Measurements from ENCODE around the gene MORN5. TPM values are rescaled to one million over a fixed set of nuclear protein-coding genes. Genes with fewer than 3 reads are reported as not detected.
A peak's percentile ranks its signal among the peaks of the same experiment; 100 is the strongest.

Gene MORN5
- total and polyA plus RNA-seq, 8 donors, result 3.3 to 80.4 (median 13.6) TPM; not detected in 5

- H3K36me3 ChIP-seq, result no peaks in the 10 kb centered on the region
- peaks cover 27 to 100% (median 80%) of the 10 kb centered on the region in 3 donors for H3K27me3 ChIP-seq
- H3K4me3 ChIP-seq, result peak overlapping the region; percentile 7 to 39 (median 18)
- no peaks in the 10 kb centered on the region for H3K9me3 ChIP-seq
- 5 to 14% (median 7%) methylated on average over 41 to 59 of the region's 59 CpGs for WGBS, 5 donors
- peak in 1 of 2 donors; percentile 49 for DNase-seq
- intact Hi-C loops (cut with DNase I; ENCODE audit: low total_unique reads), result no loop called here
- TF ChIP-seq POLR2A (IDR thresholded peaks at IDR 0.05), result no peak
- no peak for TF ChIP-seq POLR2AphosphoS5 (IDR thresholded peaks at IDR 0.05)
- TF ChIP-seq EP300 (IDR thresholded peaks at IDR 0.05), result no peak
- TF ChIP-seq, protein P1, sequence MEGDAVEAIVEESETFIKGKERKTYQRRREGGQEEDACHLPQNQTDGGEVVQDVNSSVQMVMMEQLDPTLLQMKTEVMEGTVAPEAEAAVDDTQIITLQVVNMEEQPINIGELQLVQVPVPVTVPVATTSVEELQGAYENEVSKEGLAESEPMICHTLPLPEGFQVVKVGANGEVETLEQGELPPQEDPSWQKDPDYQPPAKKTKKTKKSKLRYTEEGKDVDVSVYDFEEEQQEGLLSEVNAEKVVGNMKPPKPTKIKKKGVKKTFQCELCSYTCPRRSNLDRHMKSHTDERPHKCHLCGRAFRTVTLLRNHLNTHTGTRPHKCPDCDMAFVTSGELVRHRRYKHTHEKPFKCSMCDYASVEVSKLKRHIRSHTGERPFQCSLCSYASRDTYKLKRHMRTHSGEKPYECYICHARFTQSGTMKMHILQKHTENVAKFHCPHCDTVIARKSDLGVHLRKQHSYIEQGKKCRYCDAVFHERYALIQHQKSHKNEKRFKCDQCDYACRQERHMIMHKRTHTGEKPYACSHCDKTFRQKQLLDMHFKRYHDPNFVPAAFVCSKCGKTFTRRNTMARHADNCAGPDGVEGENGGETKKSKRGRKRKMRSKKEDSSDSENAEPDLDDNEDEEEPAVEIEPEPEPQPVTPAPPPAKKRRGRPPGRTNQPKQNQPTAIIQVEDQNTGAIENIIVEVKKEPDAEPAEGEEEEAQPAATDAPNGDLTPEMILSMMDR (IDR thresholded peaks at IDR 0.05), result no peak
- H3K4me1 ChIP-seq, result peaks cover 20 to 46% (median 36%) of the 10 kb centered on the region in 4 donors
- H3K27ac ChIP-seq, result no peak overlapping the region
These were observed 59.5 kb downstream of the MORN5 start for GRCh38 chr9:122218935-122219855.

- H3K9me3 ChIP-seq, result no peaks in the 10 kb centered on the region
- intact Hi-C loops (cut with DNase I; ENCODE audit: low total_unique reads), result no loop called here
- peaks cover 27 to 100% (median 83%) of the 10 kb centered on the region in 3 donors for H3K27me3 ChIP-seq
- no peaks in the 10 kb centered on the region for H3K36me3 ChIP-seq
- peak overlapping the region in 3 of 4 donors; percentile 12 to 39 (median 24) for H3K4me3 ChIP-seq
- WGBS, 5 donors, result 12 to 21% (median 16%) methylated on average over 46 to 57 of the region's 57 CpGs
- peaks cover 18 to 42% (median 31%) of the 10 kb centered on the region in 4 donors for H3K4me1 ChIP-seq
- TF ChIP-seq EP300 (IDR thresholded peaks at IDR 0.05) (no peak), POLR2AphosphoS5 (IDR thresholded peaks at IDR 0.05) (peak in 1 of 3 donors; percentile 26)
- H3K27ac ChIP-seq, result no peak overlapping the region
- peak in 1 of 2 donors; percentile 47 for DNase-seq
These were observed 60.4 kb downstream of the MORN5 start for GRCh38 chr9:122219856-122220672.

GRCh38 chr9:122220673-122221182, 61.0 kb downstream of the MORN5 start:
- intact Hi-C loops (cut with DNase I; ENCODE audit: low total_unique reads), result no loop called here
- DNase-seq, result no peak
- WGBS, 5 donors, result 24 to 40% (median 28%) methylated on average over 18 of the region's 18 CpGs
- no peak overlapping the region for H3K27ac ChIP-seq
- H3K36me3 ChIP-seq, result no peaks in the 10 kb centered on the region
- no peaks in the 10 kb centered on the region for H3K9me3 ChIP-seq
- TF ChIP-seq, protein P1 (IDR thresholded peaks at IDR 0.05), result no peak
- TF ChIP-seq POLR2A (IDR thresholded peaks at IDR 0.05) (no peak), POLR2AphosphoS5 (IDR thresholded peaks at IDR 0.05) (no peak), EP300 (IDR thresholded peaks at IDR 0.05) (no peak)
- peaks cover 18 to 46% (median 33%) of the 10 kb centered on the region in 4 donors for H3K4me1 ChIP-seq
- H3K4me3 ChIP-seq, result no peak overlapping the region
- H3K27me3 ChIP-seq, result peaks cover 32 to 100% (median 87%) of the 10 kb centered on the region in 3 donors

- TF ChIP-seq, protein P1 (IDR thresholded peaks at IDR 0.05), result no peak
- intact Hi-C loops (cut with DNase I; ENCODE audit: low total_unique reads), result no loop called here
- no peak overlapping the region for H3K27ac ChIP-seq
- DNase-seq, result peak in 1 of 2 donors; percentile 61
- no peaks in the 10 kb centered on the region for H3K36me3 ChIP-seq
- peaks cover 37 to 100% (median 87%) of the 10 kb centered on the region in 3 donors for H3K27me3 ChIP-seq
- WGBS, 5 donors, result 15 to 23% (median 22%) methylated on average over 24 to 27 of the region's 27 CpGs
- no peak overlapping the region for H3K4me3 ChIP-seq
- H3K9me3 ChIP-seq, result no peaks in the 10 kb centered on the region
- H3K4me1 ChIP-seq, result peaks cover 24 to 51% (median 39%) of the 10 kb centered on the region in 4 donors
These were observed 61.6 kb downstream of the MORN5 start for GRCh38 chr9:122221183-122221811.

All from stomach (tissue), 9 donors.